ENCODE data around the gene IFRD2. TPM values are rescaled to one million over a fixed set of nuclear protein-coding genes. Genes with fewer than 3 reads are reported as not detected.

IFRD2 gene
- total and polyA plus RNA-seq, 2 experiments from 2014 or later: 41.4 to 71.6 TPM

GRCh38 chr3:50243543-50243895, 48.7 kb downstream of the IFRD2 start:
- Histone ChIP-seq H3K9me2 (replicated peaks; ENCODE audit: insufficient read depth) (no peaks in the 10 kb centered on the region), H2AFZ (no peak overlapping the region), H3K4me2 (no peak overlapping the region), H3K79me2 (peaks cover 97% of the 10 kb centered on the region), H4K20me1 (ENCODE audit: insufficient read depth, poor library complexity, severe bottlenecking) (peaks cover 54% of the 10 kb centered on the region), H3K27me3 (no peaks in the 10 kb centered on the region), H3K36me3 (replicated peaks; ENCODE audit: insufficient read depth, low read depth) (no peaks in the 10 kb centered on the region), H3K9me3 (ENCODE audit: low read depth) (no peaks in the 10 kb centered on the region), H3K4me3 (no peak overlapping the region), H3K27ac (peak overlapping the region; percentile 42), H3K4me1 (ENCODE audit: insufficient read depth) (peaks cover 36% of the 10 kb centered on the region)
- no peak for DNase-seq (ENCODE audit: low spot score)
- 96% methylated on average over 4 of the region's 4 CpGs for WGBS (ENCODE audit: low lambda C conversion rate, missing lambda C conversion rate)
- TF ChIP-seq EZH2phosphoT487 (IDR thresholded peaks at IDR 0.05; ENCODE audit: low read depth, severe bottlenecking, unreplicated experiment): no peak
- TF ChIP-seq, protein P1, sequence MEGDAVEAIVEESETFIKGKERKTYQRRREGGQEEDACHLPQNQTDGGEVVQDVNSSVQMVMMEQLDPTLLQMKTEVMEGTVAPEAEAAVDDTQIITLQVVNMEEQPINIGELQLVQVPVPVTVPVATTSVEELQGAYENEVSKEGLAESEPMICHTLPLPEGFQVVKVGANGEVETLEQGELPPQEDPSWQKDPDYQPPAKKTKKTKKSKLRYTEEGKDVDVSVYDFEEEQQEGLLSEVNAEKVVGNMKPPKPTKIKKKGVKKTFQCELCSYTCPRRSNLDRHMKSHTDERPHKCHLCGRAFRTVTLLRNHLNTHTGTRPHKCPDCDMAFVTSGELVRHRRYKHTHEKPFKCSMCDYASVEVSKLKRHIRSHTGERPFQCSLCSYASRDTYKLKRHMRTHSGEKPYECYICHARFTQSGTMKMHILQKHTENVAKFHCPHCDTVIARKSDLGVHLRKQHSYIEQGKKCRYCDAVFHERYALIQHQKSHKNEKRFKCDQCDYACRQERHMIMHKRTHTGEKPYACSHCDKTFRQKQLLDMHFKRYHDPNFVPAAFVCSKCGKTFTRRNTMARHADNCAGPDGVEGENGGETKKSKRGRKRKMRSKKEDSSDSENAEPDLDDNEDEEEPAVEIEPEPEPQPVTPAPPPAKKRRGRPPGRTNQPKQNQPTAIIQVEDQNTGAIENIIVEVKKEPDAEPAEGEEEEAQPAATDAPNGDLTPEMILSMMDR (IDR thresholded peaks at IDR 0.05; ENCODE audit: poor library complexity): no peak
- no peak for TF ChIP-seq EZH2 (IDR thresholded peaks at IDR 0.05; ENCODE audit: borderline replicate concordance)

DNA sequence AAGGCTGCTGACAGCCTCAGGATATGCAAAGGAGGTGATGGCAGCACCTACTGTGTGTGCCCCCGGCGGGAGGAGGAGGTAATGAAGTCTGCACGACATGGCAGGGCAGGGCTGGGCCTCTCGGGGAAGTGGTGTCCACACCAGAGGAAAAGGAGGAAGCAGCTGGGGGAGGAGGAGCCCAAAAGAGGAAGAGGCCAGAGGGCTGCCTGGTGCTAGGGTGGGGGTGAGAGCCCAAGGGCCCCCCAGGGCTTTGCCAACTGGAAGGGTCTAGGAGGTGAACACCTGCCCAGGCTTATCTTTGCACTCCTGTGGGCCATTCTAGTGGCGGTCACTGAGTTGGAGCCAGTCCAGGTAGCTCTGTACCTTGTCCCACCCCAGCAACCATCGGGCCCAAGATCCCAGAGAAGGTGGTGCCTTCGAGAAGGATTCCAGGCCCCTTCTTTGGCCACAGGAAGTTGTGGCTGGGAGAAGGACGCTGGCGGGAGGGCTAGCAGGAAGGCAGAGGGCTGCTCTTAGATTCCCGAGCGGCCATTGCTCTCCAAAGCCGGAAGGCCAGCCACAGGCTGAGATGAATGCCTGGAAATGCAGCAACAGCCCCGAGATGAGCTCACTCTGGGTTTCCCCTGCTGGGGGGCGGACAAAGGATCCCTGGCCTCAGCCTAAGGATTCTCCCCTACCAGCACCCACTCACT, 49.2 kb downstream of the IFRD2 start:
- Histone ChIP-seq H2AFZ (no peak overlapping the region), H3K36me3 (replicated peaks; ENCODE audit: insufficient read depth, low read depth) (no peaks in the 10 kb centered on the region), H3K27me3 (no peaks in the 10 kb centered on the region), H3K4me1 (ENCODE audit: insufficient read depth) (peaks cover 40% of the 10 kb centered on the region), H3K4me2 (no peak overlapping the region), H3K9me2 (replicated peaks; ENCODE audit: insufficient read depth) (no peaks in the 10 kb centered on the region), H3K4me3 (no peak overlapping the region), H3K27ac (peak overlapping the region; percentile 48), H4K20me1 (ENCODE audit: insufficient read depth, poor library complexity, severe bottlenecking) (peaks cover 59% of the 10 kb centered on the region), H3K79me2 (peaks cover 97% of the 10 kb centered on the region), H3K9me3 (ENCODE audit: low read depth) (no peaks in the 10 kb centered on the region)
- TF ChIP-seq EZH2phosphoT487 (IDR thresholded peaks at IDR 0.05; ENCODE audit: low read depth, severe bottlenecking, unreplicated experiment) (no peak), EZH2 (IDR thresholded peaks at IDR 0.05; ENCODE audit: borderline replicate concordance) (no peak)
- TF ChIP-seq, protein P1 (IDR thresholded peaks at IDR 0.05; ENCODE audit: poor library complexity): no peak
- no peak for DNase-seq (ENCODE audit: low spot score)
- WGBS (ENCODE audit: low lambda C conversion rate, missing lambda C conversion rate): 75% methylated on average over 14 of the region's 14 CpGs

DNA sequence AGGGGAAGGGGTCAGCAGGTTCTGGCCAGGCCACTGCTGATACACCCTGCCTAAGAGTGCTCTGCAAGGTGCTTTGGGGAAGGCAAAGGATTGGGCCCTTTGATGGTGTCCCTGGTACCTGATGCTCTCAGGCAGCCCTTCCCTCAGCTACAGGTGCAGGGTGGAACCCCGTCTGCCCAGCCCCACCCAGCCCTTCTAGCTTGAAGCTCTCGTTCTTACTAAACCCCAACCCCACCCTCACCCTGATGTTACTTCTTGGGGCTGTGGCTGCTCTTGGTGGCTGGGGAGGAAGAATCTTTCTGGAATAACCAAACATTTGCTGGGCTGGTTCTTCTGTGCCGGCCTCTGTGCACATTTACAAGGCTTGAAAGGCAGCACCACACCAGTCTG, 49.9 kb downstream of the IFRD2 start:
- Histone ChIP-seq H3K27ac (peak overlapping the region; percentile 48), H3K79me2 (peaks cover 97% of the 10 kb centered on the region), H2AFZ (no peak overlapping the region), H3K36me3 (replicated peaks; ENCODE audit: insufficient read depth, low read depth) (no peaks in the 10 kb centered on the region), H3K4me3 (no peak overlapping the region), H3K27me3 (no peaks in the 10 kb centered on the region), H4K20me1 (ENCODE audit: insufficient read depth, poor library complexity, severe bottlenecking) (peaks cover 55% of the 10 kb centered on the region), H3K9me2 (replicated peaks; ENCODE audit: insufficient read depth) (no peaks in the 10 kb centered on the region), H3K4me2 (no peak overlapping the region), H3K9me3 (ENCODE audit: low read depth) (no peaks in the 10 kb centered on the region), H3K4me1 (ENCODE audit: insufficient read depth) (peaks cover 40% of the 10 kb centered on the region)
- TF ChIP-seq EZH2 (IDR thresholded peaks at IDR 0.05; ENCODE audit: borderline replicate concordance): no peak
- no peak for TF ChIP-seq EZH2phosphoT487 (IDR thresholded peaks at IDR 0.05; ENCODE audit: low read depth, severe bottlenecking, unreplicated experiment)
- TF ChIP-seq, protein P1 (IDR thresholded peaks at IDR 0.05; ENCODE audit: poor library complexity): no peak
- no peak for DNase-seq (ENCODE audit: low spot score)
- WGBS (ENCODE audit: low lambda C conversion rate, missing lambda C conversion rate): 90% methylated on average over 3 of the region's 3 CpGs
